ENCODE measurements around the gene CRYBA2.

The CRYBA2 gene

GRCh38 chr2:219035942-219036341 lies 42.7 kb upstream of the CRYBA2 start:
- no peak overlapping the region for H3K9ac ChIP-seq (ENCODE audit: low read length)
- no peaks in the 10 kb centered on the region for H3K79me2 ChIP-seq (ENCODE audit: insufficient read depth, low read length)
- H3K27ac ChIP-seq (ENCODE audit: low read depth, low read length): no peak overlapping the region
- no peaks in the 10 kb centered on the region for H3K36me3 ChIP-seq (ENCODE audit: low read length)
- H3K9me2 ChIP-seq (replicated peaks; ENCODE audit: insufficient read depth, low read length): no peaks in the 10 kb centered on the region
- no peaks in the 10 kb centered on the region for H3K27me3 ChIP-seq (ENCODE audit: low read length)
- no peaks in the 10 kb centered on the region for H3K9me3 ChIP-seq (ENCODE audit: insufficient read depth, low read length)
- TF ChIP-seq EZH2phosphoT487 (conservative IDR thresholded peaks at IDR 0.05; ENCODE audit: low read length): no peak
- no peak for TF ChIP-seq CTCF (IDR thresholded peaks at IDR 0.05; ENCODE audit: insufficient read depth, low read length, poor library complexity, severe bottlenecking)
- H3F3A ChIP-seq (ENCODE audit: insufficient read depth): no peaks in the 10 kb centered on the region
- no peak overlapping the region for H2AFZ ChIP-seq (ENCODE audit: low read depth, low read length, severe bottlenecking)
- H3K4me3 ChIP-seq (ENCODE audit: insufficient read depth, low read length, poor library complexity, severe bottlenecking): no peak overlapping the region
- H3K4me2 ChIP-seq (ENCODE audit: low read depth, low read length, poor library complexity, severe bottlenecking): no peak overlapping the region
- H4K20me1 ChIP-seq (ENCODE audit: low read depth, low read length): no peaks in the 10 kb centered on the region

- Histone ChIP-seq H3K36me3 (ENCODE audit: low read length) (no peaks in the 10 kb centered on the region), H3K79me2 (ENCODE audit: insufficient read depth, low read length) (no peaks in the 10 kb centered on the region), H3K9me3 (ENCODE audit: insufficient read depth, low read length) (no peaks in the 10 kb centered on the region), H3K9ac (ENCODE audit: low read length) (no peak overlapping the region), H3K4me2 (ENCODE audit: low read depth, low read length, poor library complexity, severe bottlenecking) (no peak overlapping the region), H3K4me3 (ENCODE audit: insufficient read depth, low read length, poor library complexity, severe bottlenecking) (no peak overlapping the region), H3F3A (ENCODE audit: insufficient read depth) (no peaks in the 10 kb centered on the region), H3K27me3 (ENCODE audit: low read length) (no peaks in the 10 kb centered on the region), H4K20me1 (ENCODE audit: low read depth, low read length) (no peaks in the 10 kb centered on the region), H3K27ac (ENCODE audit: low read depth, low read length) (no peak overlapping the region), H2AFZ (ENCODE audit: low read depth, low read length, severe bottlenecking) (no peak overlapping the region), H3K9me2 (replicated peaks; ENCODE audit: insufficient read depth, low read length) (no peaks in the 10 kb centered on the region)
- no peak for TF ChIP-seq EZH2phosphoT487 (conservative IDR thresholded peaks at IDR 0.05; ENCODE audit: low read length)
- no peak for TF ChIP-seq CTCF (IDR thresholded peaks at IDR 0.05; ENCODE audit: insufficient read depth, low read length, poor library complexity, severe bottlenecking)
Measured at GRCh38 chr2:219034823-219035222, 41.6 kb upstream of the CRYBA2 start.

GRCh38 chr2:219032051-219032745 lies 39.0 kb upstream of the CRYBA2 start:
- TF ChIP-seq EZH2phosphoT487 (conservative IDR thresholded peaks at IDR 0.05; ENCODE audit: low read length) (no peak), CTCF (IDR thresholded peaks at IDR 0.05; ENCODE audit: insufficient read depth, low read length, poor library complexity, severe bottlenecking) (no peak)
- no peaks in the 10 kb centered on the region for H3K27me3 ChIP-seq (ENCODE audit: low read length)

More at GRCh38 chr2:219032051-219032745, 39.0 kb upstream of the CRYBA2 start:
- Histone ChIP-seq H3K36me3 (ENCODE audit: low read length) (no peaks in the 10 kb centered on the region), H3K4me2 (ENCODE audit: low read depth, low read length, poor library complexity, severe bottlenecking) (no peak overlapping the region), H3K9ac (ENCODE audit: low read length) (no peak overlapping the region), H3K9me2 (replicated peaks; ENCODE audit: insufficient read depth, low read length) (no peaks in the 10 kb centered on the region), H3F3A (ENCODE audit: insufficient read depth) (no peaks in the 10 kb centered on the region), H3K27ac (ENCODE audit: low read depth, low read length) (no peak overlapping the region), H4K20me1 (ENCODE audit: low read depth, low read length) (no peaks in the 10 kb centered on the region), H3K4me3 (ENCODE audit: insufficient read depth, low read length, poor library complexity, severe bottlenecking) (no peak overlapping the region), H2AFZ (ENCODE audit: low read depth, low read length, severe bottlenecking) (no peak overlapping the region), H3K9me3 (ENCODE audit: insufficient read depth, low read length) (no peaks in the 10 kb centered on the region), H3K79me2 (ENCODE audit: insufficient read depth, low read length) (no peaks in the 10 kb centered on the region)
